Cardiac fibroblast (primary cell): ENCODE data around the gene RNF5.

Experiments
- DNase-seq, 2 donors: peaks; one replicate each; pipeline versions ENCODE4 v3.0.0 to v3.0.0-alpha.2; 2010; ENCODE audit warnings: low read depth in 2 of 2
- H3K4me3 ChIP-seq, 2 donors: replicated peaks in 1 of 2; 1 replicate in 1 of 2; 2 replicates in 1 of 2; pipeline ENCODE4 v1.5.1; 2011; ENCODE audit warnings: low read depth in 2 of 2, low read length in 2 of 2, mild to moderate bottlenecking in 2 of 2, moderate library complexity in 1 of 2
- CTCF ChIP-seq: IDR thresholded peaks from one replicate; pipeline ENCODE4 v1.5.1; 2011; ENCODE audit warnings: low read depth, mild to moderate bottlenecking, low read length, inconsistent platforms

The RNF5 gene

DNA sequence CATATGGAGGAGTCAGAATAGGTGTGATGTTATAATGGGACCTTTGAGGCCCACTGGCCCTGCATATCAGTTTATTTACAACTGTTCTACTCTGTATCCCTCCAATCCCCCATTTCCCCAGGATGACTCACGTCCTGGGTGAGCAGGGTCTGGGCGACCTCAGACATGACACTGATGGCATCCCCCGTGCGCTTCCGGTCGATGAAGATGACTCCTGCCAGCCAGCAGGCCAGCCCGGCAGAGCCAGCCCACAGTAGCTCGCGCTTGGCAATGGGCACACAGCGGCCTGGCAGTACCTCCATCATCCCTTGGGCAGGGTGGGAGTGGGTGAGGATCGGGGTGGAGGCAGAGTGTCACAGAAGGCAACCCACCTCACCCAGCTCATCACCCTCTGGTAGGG lies 7.9 kb upstream of the RNF5 start:
- H3K4me3 ChIP-seq, result no peak overlapping the region
- no peak for DNase-seq
- TF ChIP-seq CTCF, result no peak

GRCh38 chr6:32171234-32171633 lies 7.0 kb upstream of the RNF5 start:
- no peak for DNase-seq
- TF ChIP-seq CTCF, result no peak
- H3K4me3 ChIP-seq, result no peak overlapping the region

DNA sequence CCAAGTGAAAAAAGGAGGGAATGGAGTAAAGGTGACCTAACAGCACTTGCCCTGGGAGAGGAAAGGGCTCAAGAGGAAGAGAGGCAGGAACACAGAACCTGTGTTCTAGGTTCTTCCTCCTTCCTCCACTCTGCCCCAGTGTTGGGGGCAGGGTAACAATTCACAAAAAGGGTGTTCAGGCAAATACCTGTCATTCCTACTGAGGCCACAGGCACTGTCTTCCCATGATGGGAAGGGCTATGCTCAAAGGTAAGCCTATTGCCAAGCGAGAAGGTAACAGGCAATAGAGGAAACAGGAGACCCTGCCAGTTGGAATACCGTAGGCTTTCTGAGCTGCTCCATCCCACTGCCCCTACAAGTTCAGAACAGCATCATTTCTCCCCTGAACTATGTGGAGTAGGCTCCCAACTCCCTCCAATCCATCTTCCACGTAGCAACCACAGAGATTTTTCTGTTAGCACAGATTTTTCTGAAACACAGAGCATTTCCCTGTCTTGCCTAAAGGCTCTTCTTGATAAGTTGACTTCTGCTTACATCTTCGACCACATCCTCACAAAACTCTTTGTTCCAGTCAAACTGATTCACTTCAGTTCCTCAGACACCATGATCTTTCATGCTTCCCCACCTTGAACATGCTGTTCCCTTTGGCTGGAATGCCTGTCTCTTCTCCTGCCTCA lies 5.0 kb upstream of the RNF5 start:
- no peak for DNase-seq

DNA sequence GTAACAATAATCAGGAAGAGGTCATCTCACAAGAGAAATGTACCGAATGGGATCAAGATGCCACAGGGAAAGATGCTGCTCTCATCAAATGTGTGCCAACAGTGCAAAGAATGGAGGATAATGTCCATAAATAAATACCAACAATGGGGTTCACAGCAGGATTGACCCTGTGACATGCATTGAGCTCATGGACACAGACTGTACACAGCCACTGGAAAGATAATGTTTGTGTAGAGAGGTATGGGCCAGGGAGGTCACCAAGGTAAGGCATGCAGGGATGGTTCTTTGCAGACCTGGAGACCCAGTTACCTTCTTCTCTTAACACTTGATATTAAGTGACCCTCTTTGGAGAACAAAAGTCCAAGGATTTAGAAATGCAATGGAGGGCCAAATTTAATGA lies 3.8 kb upstream of the RNF5 start:
- no peak for TF ChIP-seq CTCF
- no peak for DNase-seq
- H3K4me3 ChIP-seq, result peak overlapping the region in 1 of 2 donors; percentile 95

More for the DNA sequence above, 5.0 kb upstream of the RNF5 start:
- TF ChIP-seq CTCF, result no peak
- no peak overlapping the region for H3K4me3 ChIP-seq

DNA sequence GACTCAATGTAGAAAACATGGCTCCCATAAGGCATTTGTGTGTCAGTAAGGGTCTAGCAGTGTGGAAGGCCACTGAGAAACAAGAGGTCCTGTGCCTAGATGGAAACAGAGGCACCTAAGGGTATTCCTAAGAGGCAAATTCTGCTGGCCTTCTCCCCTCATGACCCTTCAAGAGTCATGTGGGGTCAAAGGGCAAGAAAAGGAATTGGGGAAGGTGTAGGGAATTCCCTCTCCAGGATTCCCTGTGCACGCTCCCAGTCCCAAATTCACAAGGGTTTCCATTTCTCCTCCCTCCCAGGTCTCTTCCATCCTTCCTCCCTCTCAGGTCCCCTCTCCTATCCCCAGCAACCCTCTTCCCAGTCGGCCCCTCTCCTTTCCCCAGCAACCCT lies 2.9 kb upstream of the RNF5 start:
- DNase-seq, result no peak
- H3K4me3 ChIP-seq, result peak overlapping the region; percentile 95 to 98
- no peak for TF ChIP-seq CTCF

DNA sequence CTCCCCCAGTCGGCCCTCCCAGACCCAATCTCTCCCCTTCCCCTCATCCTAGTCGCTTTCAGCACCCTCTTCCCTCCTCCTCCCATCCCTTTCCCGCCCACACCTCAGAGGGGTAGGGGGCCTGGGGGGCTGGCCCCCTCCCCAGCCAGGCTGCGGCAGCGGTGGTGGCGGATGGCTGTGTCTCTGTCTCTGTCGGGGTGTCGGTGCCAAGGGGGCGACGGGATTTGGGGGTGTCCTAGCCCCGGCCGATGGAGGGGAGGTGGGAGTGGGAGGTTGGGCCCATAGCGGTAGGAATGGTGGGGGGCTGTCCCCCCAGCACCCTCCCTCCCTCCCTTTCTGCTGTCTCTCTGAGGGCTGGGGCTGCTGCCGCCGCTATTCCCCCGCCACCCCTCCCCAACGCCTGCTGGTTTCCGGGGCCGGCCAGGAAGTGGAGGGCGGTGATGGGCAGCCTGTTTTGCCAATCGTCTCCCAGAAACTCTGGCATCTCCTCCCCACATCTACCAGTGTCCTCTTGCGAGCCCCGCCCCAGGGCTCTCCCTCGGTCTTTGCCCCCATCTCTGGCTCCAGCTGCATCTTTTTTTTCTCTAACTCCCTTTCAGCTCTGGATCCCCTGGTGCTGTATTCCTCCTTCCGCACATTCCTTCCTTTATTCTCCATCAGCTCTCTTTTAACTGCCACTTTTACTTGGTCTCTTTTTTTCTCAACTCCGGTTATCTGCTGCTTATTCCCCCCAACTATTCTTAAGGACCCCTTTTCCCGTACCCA lies 2.3 kb upstream of the RNF5 start, which contains the start of gene AGPAT1:
TSS of gene AGPAT1 (minus strand) at position 374 of the 765 bp plus-strand sequence. CDS start 4,588 bp downstream, outside the sequence.
- no peak for TF ChIP-seq CTCF
- H3K4me3 ChIP-seq, result peak within 1 kb of the TSS; percentile 95 to 98
- peak; percentile 98 to 99 for DNase-seq
